HG02571 (cell line): Measurements from ENCODE around the gene GOLGA8B.
"Not testable (repeated sequence)": the region's sequence is repeated elsewhere in the genome, so short reads cannot be mapped to it uniquely, and the experiment has no call there.

Experiments used
- ATAC-seq: cut with Tn5 transposase; IDR thresholded peaks from one replicate; pipeline ENCODE4 v1.9.1; 2021; ENCODE audit warnings: mild to moderate bottlenecking, moderate library complexity; ENCODE audit not compliant: unreplicated experiment

Gene GOLGA8B

GRCh38 chr15:34564711-34565110 is 18.7 kb downstream of the GOLGA8B start:
- ATAC-seq, result not testable (repeated sequence)

- not testable (repeated sequence) for ATAC-seq
Observed at GRCh38 chr15:34560814-34561213, 22.6 kb downstream of the GOLGA8B start.

GRCh38 chr15:34559764-34560163 is 23.7 kb downstream of the GOLGA8B start:
- not testable (repeated sequence) for ATAC-seq

GRCh38 chr15:34555162-34555561 is 28.3 kb downstream of the GOLGA8B start:
- not testable (repeated sequence) for ATAC-seq

- ATAC-seq, result not testable (repeated sequence)
Observed at GRCh38 chr15:34554716-34555115, 28.7 kb downstream of the GOLGA8B start.

GRCh38 chr15:34554126-34554525 is 29.3 kb downstream of the GOLGA8B start:
- ATAC-seq, result not testable (repeated sequence)

- not testable (repeated sequence) for ATAC-seq
Observed at GRCh38 chr15:34550129-34550528, 33.3 kb downstream of the GOLGA8B start.

GRCh38 chr15:34549381-34549809 is 34.1 kb downstream of the GOLGA8B start:
- not testable (repeated sequence) for ATAC-seq

GRCh38 chr15:34543860-34544649 is 39.4 kb downstream of the GOLGA8B start:
- not testable (repeated sequence) for ATAC-seq

GRCh38 chr15:34535857-34536256 is 47.6 kb downstream of the GOLGA8B start:
- not testable (repeated sequence) for ATAC-seq
